Central memory CD8-positive, alpha-beta T cell (primary cell): ENCODE results near the gene BTBD3.

Source experiments
- ATAC-seq: fragments of 150-1000 bp; cut with Tn5 transposase; replicated peaks from 2 replicates; pipeline ENCODE4 v1.10.0; 2022; ENCODE audit warnings: mild to moderate bottlenecking, moderate FRiP score, moderate number of reproducible peaks; ENCODE audit not compliant: poor library complexity, severe bottlenecking; ENCODE audit errors: extremely low read depth
- DNase-seq, 2 donors: peaks; one replicate each; pipeline ENCODE4 v3.0.0; 2021; ENCODE audit warnings: low spot score in 2 of 2
- H3K27ac Mint-ChIP-seq: one replicate; pipeline ENCODE4 v1.8.0; 2022; ENCODE audit warnings: low read depth, mild to moderate bottlenecking, moderate library complexity, mixed read lengths
- H3K27me3 Mint-ChIP-seq: one replicate; pipeline ENCODE4 v1.8.0; 2022; ENCODE audit warnings: mixed read lengths
- H3K36me3 Mint-ChIP-seq: one replicate; pipeline ENCODE4 v1.8.0; 2022; ENCODE audit warnings: mild to moderate bottlenecking, moderate library complexity, mixed read lengths; ENCODE audit not compliant: insufficient read depth
- H3K4me1 Mint-ChIP-seq: one replicate; pipeline ENCODE4 v1.8.0; 2022; ENCODE audit warnings: mixed read lengths
- H3K4me3 Mint-ChIP-seq: one replicate; pipeline ENCODE4 v1.8.0; 2022; ENCODE audit warnings: mild to moderate bottlenecking, moderate library complexity, mixed read lengths
- H3K9me3 Mint-ChIP-seq: one replicate; pipeline ENCODE4 v1.8.0; 2022; ENCODE audit warnings: mixed read lengths

Gene BTBD3

GRCh38 chr20:11921321-11921720, 3.6 kb downstream of the BTBD3 start:
- H3K27ac Mint-ChIP-seq = no peak overlapping the region
- no peaks in the 10 kb centered on the region for H3K9me3 Mint-ChIP-seq
- DNase-seq (no peak), ATAC-seq (no peak)
- H3K27me3 Mint-ChIP-seq = no peaks in the 10 kb centered on the region
- no peak overlapping the region for H3K4me3 Mint-ChIP-seq
- H3K36me3 Mint-ChIP-seq = no peaks in the 10 kb centered on the region
- H3K4me1 Mint-ChIP-seq = no peaks in the 10 kb centered on the region

- Mint-ChIP-seq H3K4me1 (no peaks in the 10 kb centered on the region), H3K4me3 (no peak overlapping the region), H3K27ac (no peak overlapping the region), H3K36me3 (no peaks in the 10 kb centered on the region), H3K27me3 (no peaks in the 10 kb centered on the region), H3K9me3 (no peaks in the 10 kb centered on the region)
- no peak for ATAC-seq
- no peak for DNase-seq
Measured at GRCh38 chr20:11922561-11922960, 4.9 kb downstream of the BTBD3 start.

DNA sequence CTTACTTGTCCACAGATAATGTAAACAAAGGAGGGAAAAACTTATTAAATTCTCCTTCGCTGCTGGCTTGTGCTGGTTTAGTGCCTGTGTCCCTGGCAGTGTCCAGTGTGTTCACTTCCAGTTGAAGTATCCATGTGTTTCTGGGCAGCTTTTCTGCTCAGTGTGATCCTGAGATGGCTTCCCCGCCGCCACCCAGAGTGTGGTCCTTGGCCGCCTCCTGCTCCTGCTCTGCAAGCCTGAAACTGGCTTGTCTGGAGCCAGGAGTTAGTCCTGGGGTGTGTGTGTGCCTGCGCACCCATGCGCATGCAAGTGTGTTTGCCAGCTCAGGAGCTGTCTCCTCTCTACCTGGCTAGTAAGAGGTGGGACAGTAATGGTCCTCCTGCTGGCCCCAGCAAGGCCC, 7.2 kb downstream of the BTBD3 start:
- Mint-ChIP-seq H3K27ac (no peak overlapping the region), H3K27me3 (no peaks in the 10 kb centered on the region), H3K9me3 (peaks cover 9% of the 10 kb centered on the region), H3K4me1 (no peaks in the 10 kb centered on the region), H3K36me3 (no peaks in the 10 kb centered on the region), H3K4me3 (no peak overlapping the region)
- no peak for ATAC-seq
- no peak for DNase-seq

- ATAC-seq (no peak), DNase-seq (no peak)
- H3K4me3 Mint-ChIP-seq = no peak overlapping the region
- no peaks in the 10 kb centered on the region for H3K27me3 Mint-ChIP-seq
- H3K36me3 Mint-ChIP-seq = no peaks in the 10 kb centered on the region
- H3K27ac Mint-ChIP-seq = no peak overlapping the region
- no peaks in the 10 kb centered on the region for H3K4me1 Mint-ChIP-seq
- peaks cover 11% of the 10 kb centered on the region for H3K9me3 Mint-ChIP-seq
Measured at GRCh38 chr20:11926292-11926998, 8.8 kb downstream of the BTBD3 start.

DNA sequence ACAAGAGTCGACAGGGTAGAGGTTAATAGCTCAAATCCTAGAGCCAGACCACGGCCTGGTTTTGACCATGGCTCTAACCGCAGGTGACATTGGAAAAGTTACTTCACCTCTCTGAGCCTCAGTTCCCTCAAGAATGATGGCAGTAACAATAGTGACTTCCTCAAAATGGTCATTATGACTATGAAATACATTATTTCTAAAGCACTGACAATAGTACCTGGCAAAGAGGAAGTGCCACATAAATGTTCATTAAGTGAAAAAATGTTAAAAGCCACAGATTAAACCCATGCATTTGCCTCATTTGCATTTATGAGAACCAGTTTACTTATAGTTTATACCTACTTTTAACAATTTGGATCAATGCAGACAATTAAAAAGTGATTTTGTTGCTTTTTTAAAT, 12.3 kb downstream of the BTBD3 start:
- H3K27ac Mint-ChIP-seq = no peak overlapping the region
- no peaks in the 10 kb centered on the region for H3K4me1 Mint-ChIP-seq
- DNase-seq = no peak
- H3K9me3 Mint-ChIP-seq = peaks cover 26% of the 10 kb centered on the region
- no peaks in the 10 kb centered on the region for H3K36me3 Mint-ChIP-seq
- no peaks in the 10 kb centered on the region for H3K27me3 Mint-ChIP-seq
- no peak overlapping the region for H3K4me3 Mint-ChIP-seq
- no peak for ATAC-seq

- ATAC-seq (no peak), DNase-seq (no peak)
- Mint-ChIP-seq H3K4me1 (no peaks in the 10 kb centered on the region), H3K4me3 (no peak overlapping the region), H3K27ac (no peak overlapping the region), H3K36me3 (no peaks in the 10 kb centered on the region), H3K9me3 (peaks cover 41% of the 10 kb centered on the region), H3K27me3 (no peaks in the 10 kb centered on the region)
Measured at GRCh38 chr20:11935212-11936154, 17.8 kb downstream of the BTBD3 start.

GRCh38 chr20:11936157-11936556, 18.5 kb downstream of the BTBD3 start:
- H3K9me3 Mint-ChIP-seq = peaks cover 41% of the 10 kb centered on the region
- no peaks in the 10 kb centered on the region for H3K4me1 Mint-ChIP-seq
- no peak overlapping the region for H3K4me3 Mint-ChIP-seq
- no peaks in the 10 kb centered on the region for H3K27me3 Mint-ChIP-seq
- no peak overlapping the region for H3K27ac Mint-ChIP-seq
- DNase-seq = no peak
- no peak for ATAC-seq
- H3K36me3 Mint-ChIP-seq = no peaks in the 10 kb centered on the region

DNA sequence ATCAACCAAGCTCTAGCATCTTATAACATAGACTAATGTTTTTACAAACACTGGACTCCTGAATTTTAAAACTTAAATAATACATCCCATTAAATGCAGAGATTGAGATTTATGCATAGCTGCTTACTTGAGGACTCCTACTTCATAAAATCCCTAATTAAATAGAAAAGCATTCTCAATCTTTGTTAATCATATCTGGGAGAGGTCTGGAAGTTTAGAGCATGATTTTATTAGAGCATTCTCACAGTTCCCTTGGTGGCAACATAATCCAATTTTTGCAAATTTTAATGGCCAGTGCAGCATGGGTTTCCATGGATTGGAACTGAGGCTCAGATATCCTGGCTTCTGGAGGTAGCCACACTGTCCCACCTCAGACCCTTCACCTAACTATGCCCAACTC, 19.5 kb downstream of the BTBD3 start:
- H3K4me3 Mint-ChIP-seq = no peak overlapping the region
- no peaks in the 10 kb centered on the region for H3K36me3 Mint-ChIP-seq
- H3K27ac Mint-ChIP-seq = no peak overlapping the region
- no peak for ATAC-seq
- peaks cover 32% of the 10 kb centered on the region for H3K9me3 Mint-ChIP-seq
- H3K27me3 Mint-ChIP-seq = no peaks in the 10 kb centered on the region
- DNase-seq = no peak
- no peaks in the 10 kb centered on the region for H3K4me1 Mint-ChIP-seq

DNA sequence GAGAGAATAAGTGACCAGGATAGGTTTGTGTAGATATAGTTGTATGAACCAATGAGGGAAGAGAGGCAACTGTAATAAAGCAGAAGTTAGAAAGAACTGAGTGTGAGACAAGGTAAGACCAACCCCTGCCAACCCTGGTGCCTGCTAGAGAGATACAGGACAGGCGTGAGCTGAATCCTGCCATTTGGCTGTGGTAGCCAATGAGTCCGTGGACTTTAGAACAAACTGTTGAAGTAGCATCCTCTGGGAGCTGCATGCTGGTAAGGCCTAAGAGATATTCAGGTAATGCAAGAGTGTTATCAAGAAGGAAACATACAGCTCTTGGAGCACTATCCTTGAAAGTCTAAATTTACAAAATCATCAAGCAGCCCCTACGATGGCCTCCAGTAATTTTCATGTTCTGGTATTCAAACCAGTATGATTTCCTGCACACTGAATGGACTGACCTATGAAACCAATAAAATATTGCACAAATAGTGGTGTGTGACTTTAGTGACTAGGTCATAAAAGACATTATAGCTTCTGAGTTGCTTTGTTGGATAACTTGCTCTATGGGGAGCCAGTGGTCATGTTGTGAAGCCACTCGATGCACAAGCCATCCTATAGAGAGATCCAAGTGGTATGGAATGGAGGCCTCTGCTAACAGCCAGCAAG, 24.0 kb downstream of the BTBD3 start:
- ATAC-seq (no peak), DNase-seq (no peak)
- no peak overlapping the region for H3K4me3 Mint-ChIP-seq
- H3K36me3 Mint-ChIP-seq = no peaks in the 10 kb centered on the region
- no peak overlapping the region for H3K27ac Mint-ChIP-seq
- peaks cover 14% of the 10 kb centered on the region for H3K9me3 Mint-ChIP-seq
- H3K4me1 Mint-ChIP-seq = no peaks in the 10 kb centered on the region
- no peaks in the 10 kb centered on the region for H3K27me3 Mint-ChIP-seq

DNA sequence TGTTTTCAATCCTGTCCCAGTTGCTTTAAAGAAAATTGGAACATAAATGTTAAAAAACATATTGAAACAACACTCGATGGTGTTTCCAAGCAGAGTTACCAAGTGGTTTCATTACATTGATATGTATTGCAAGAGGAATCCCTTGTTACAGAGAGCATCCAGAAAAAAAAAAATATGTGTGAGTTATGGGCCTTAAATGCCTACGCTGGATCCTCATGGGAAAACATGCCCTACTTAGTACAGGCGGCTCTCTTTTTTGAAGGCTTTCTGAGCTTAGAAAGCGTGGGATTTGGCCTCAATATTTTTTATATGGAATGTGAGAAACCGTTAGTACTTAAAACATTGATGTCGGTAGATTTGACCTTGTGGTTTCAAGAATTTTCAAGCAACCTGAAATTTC, 26.1 kb downstream of the BTBD3 start:
- ATAC-seq (no peak), DNase-seq (no peak)
- H3K27me3 Mint-ChIP-seq = no peaks in the 10 kb centered on the region
- H3K36me3 Mint-ChIP-seq = no peaks in the 10 kb centered on the region
- H3K9me3 Mint-ChIP-seq = peaks cover 12% of the 10 kb centered on the region
- H3K4me3 Mint-ChIP-seq = no peak overlapping the region
- H3K4me1 Mint-ChIP-seq = no peaks in the 10 kb centered on the region
- no peak overlapping the region for H3K27ac Mint-ChIP-seq

DNA sequence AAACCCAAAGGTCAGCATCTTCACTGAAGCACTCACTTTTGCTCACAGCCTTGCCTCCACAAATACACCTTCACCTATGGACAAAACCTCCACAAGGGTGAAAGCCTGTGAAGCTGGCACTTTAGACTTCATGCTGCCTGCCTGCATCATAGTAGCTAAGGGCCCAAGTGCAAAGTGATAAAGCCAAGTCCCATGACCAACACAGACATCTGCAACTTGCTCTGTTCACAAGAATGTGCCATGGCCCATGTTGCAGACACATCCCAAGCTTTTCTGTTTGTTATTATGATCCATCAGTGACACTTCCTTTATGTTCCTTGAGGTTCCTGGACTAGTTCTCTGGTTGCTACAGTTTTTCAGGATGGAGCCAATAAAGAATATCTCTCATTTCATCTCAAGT, 31.1 kb downstream of the BTBD3 start:
- Mint-ChIP-seq H3K27me3 (no peaks in the 10 kb centered on the region), H3K27ac (no peak overlapping the region), H3K9me3 (peaks cover 5% of the 10 kb centered on the region), H3K4me1 (no peaks in the 10 kb centered on the region), H3K36me3 (no peaks in the 10 kb centered on the region), H3K4me3 (no peak overlapping the region)
- DNase-seq (no peak), ATAC-seq (no peak)

DNA sequence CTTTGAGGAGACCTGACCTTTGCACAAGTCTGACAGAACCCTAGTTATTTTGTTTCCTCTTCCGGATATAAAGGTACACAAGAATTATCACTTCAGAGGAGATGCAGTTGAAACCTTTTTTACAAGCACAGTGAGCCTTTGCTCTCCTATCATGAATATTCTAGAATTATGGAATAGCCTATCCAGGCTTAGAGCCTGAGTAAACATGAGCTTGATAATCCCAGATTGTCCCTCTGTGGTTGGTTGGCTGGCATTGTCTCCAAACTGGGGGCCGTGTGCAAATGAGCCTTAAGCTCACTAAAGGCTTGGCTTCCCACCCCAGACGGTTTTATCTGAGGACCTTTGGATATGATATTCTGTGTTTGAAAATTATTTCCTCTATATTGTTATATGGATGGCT, 32.0 kb downstream of the BTBD3 start:
- no peaks in the 10 kb centered on the region for H3K4me1 Mint-ChIP-seq
- ATAC-seq (no peak), DNase-seq (no peak)
- H3K4me3 Mint-ChIP-seq = no peak overlapping the region
- no peaks in the 10 kb centered on the region for H3K27me3 Mint-ChIP-seq
- H3K9me3 Mint-ChIP-seq = peaks cover 10% of the 10 kb centered on the region
- no peaks in the 10 kb centered on the region for H3K36me3 Mint-ChIP-seq
- no peak overlapping the region for H3K27ac Mint-ChIP-seq

DNA sequence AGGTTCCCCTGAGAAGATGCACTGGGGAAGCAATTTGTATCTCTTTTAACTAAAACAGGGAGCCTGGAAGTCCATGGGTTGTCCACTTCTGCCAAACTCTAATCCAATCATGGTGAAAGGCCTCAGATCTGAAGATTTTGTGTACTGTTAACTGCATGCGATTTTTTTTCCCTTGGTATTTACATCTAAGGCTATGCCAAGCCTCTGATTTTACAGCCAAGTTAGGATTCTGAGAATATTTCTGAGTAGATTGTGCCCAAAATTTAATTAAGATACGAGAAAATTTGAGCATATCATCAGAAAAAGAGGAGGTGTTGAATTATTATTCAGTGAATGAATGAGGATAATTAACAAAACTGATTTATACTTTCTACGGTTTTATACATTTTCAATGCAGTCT, 34.0 kb downstream of the BTBD3 start:
- no peak for ATAC-seq
- no peaks in the 10 kb centered on the region for H3K36me3 Mint-ChIP-seq
- H3K4me1 Mint-ChIP-seq = no peaks in the 10 kb centered on the region
- H3K4me3 Mint-ChIP-seq = no peak overlapping the region
- peaks cover 14% of the 10 kb centered on the region for H3K9me3 Mint-ChIP-seq
- no peak for DNase-seq
- no peaks in the 10 kb centered on the region for H3K27me3 Mint-ChIP-seq
- no peak overlapping the region for H3K27ac Mint-ChIP-seq
